Thoracic aorta (tissue), 2 donors: ENCODE results near the gene CYTH1. TPM values are rescaled to one million over a fixed set of nuclear protein-coding genes. Genes with fewer than 3 reads are reported as not detected.

Experiments used
- ATAC-seq: fragments of 150-250 bp; one replicate; pipeline ENCODE4 v1.8.0; 2017; ENCODE audit warnings: low read depth; ENCODE audit not compliant: insufficient number of reproducible peaks, low FRiP score
- DNase-seq: peaks from one replicate; pipeline ENCODE4 v3.0.0-alpha.2; 2020; ENCODE audit warnings: low spot score
- H3K27ac ChIP-seq, 2 donors: fragments of 200-600 bp; sonication (generic); 1 replicate in 1 of 2; 2 replicates in 1 of 2; pipeline ENCODE4 v1.5.1; 2016; ENCODE audit warnings: mild to moderate bottlenecking in 2 of 2, moderate library complexity in 2 of 2
- H3K27me3 ChIP-seq: fragments of 200-600 bp; sonication (generic); replicated peaks from 2 replicates; pipeline ENCODE4 v1.6.0; 2016; ENCODE audit warnings: mild to moderate bottlenecking; ENCODE audit not compliant: insufficient read depth
- H3K36me3 ChIP-seq: fragments of 200-600 bp; sonication (generic); one replicate; pipeline ENCODE4 v1.5.1; 2016
- H3K4me1 ChIP-seq, 2 donors: fragments of 200-600 bp; sonication (generic); 1 replicate in 1 of 2; 2 replicates in 1 of 2; pipeline versions ENCODE4 v1.5.1 to v1.6.0; 2016; ENCODE audit warnings: low read depth in 2 of 2, mild to moderate bottlenecking in 1 of 2; ENCODE audit not compliant: control insufficient read depth in 1 of 2
- H3K4me3 ChIP-seq: fragments of 200-600 bp; sonication (generic); 2 replicates; pipeline ENCODE4 v1.5.1; 2016; ENCODE audit warnings: mild to moderate bottlenecking
- H3K9me3 ChIP-seq: fragments of 200-600 bp; sonication (generic); 2 replicates; pipeline ENCODE4 v1.5.1; 2016
- CTCF ChIP-seq: fragments of 200-600 bp; sonication (generic); IDR thresholded peaks from one replicate; pipeline ENCODE4 v1.5.1; 2019; ENCODE audit warnings: antibody characterized with exemption
- total RNA-seq, 2 donors: library from RNA; depleted of rRNA; stranded (reverse); fragments of >200 nt; gene quantifications; one replicate each; pipeline versions ENCODE4 v1.1.0 to v1.2.3, GENCODE V29; 2016

Gene CYTH1
- total RNA-seq, 2 donors from 2014 or later: 79.2 to 79.4 TPM

- no peaks in the 10 kb centered on the region for H3K27me3 ChIP-seq
- no peak for TF ChIP-seq CTCF
- ATAC-seq (no peak), DNase-seq (no peak)
- H3K36me3 ChIP-seq: no peaks in the 10 kb centered on the region
- peaks cover 0 to 3% of the 10 kb centered on the region in 2 donors for H3K4me1 ChIP-seq
- H3K4me3 ChIP-seq: no peak overlapping the region
- no peak overlapping the region for H3K27ac ChIP-seq
- H3K9me3 ChIP-seq: peaks cover 4% of the 10 kb centered on the region
These were observed 137.8 kb downstream of the CYTH1 start for GRCh38 chr17:78644224-78644623.

- no peak for TF ChIP-seq CTCF
- H3K27me3 ChIP-seq: no peaks in the 10 kb centered on the region
- no peaks in the 10 kb centered on the region for H3K9me3 ChIP-seq
- no peaks in the 10 kb centered on the region for H3K36me3 ChIP-seq
- peaks cover 0 to 3% of the 10 kb centered on the region in 2 donors for H3K4me1 ChIP-seq
- DNase-seq (no peak), ATAC-seq (no peak)
- no peak overlapping the region for H3K4me3 ChIP-seq
- H3K27ac ChIP-seq: no peak overlapping the region
These were observed 138.7 kb downstream of the CYTH1 start for GRCh38 chr17:78643326-78643725.

- H3K36me3 ChIP-seq: no peaks in the 10 kb centered on the region
- peaks cover 0 to 3% of the 10 kb centered on the region in 2 donors for H3K4me1 ChIP-seq
- no peak overlapping the region for H3K4me3 ChIP-seq
- no peak for TF ChIP-seq CTCF
- DNase-seq (no peak), ATAC-seq (no peak)
- no peaks in the 10 kb centered on the region for H3K9me3 ChIP-seq
- H3K27ac ChIP-seq: no peak overlapping the region
- H3K27me3 ChIP-seq: no peaks in the 10 kb centered on the region
These were observed 139.4 kb downstream of the CYTH1 start for GRCh38 chr17:78642707-78643106.

DNA sequence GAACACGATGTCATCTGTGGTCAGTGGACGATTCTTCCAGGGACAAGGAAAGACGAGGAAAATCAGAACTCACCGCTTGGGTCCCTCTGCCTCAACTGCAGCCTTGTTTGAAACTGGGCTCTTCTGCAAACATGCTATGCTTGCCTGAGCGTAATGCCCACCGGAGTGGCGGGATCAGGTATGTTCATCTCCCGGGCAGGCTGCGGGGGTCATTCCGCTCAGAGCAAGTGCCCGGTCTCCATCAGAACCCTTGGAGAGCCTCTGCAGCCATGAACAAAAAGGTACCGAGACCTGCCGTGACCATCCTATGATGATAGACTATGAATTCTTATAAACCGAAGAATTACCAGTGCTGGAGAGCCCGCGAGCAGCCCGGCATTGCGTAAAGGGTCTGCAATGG is 140.4 kb downstream of the CYTH1 start:
- no peaks in the 10 kb centered on the region for H3K27me3 ChIP-seq
- H3K4me1 ChIP-seq: peaks cover 0 to 3% of the 10 kb centered on the region in 2 donors
- no peak for TF ChIP-seq CTCF
- no peak overlapping the region for H3K4me3 ChIP-seq
- DNase-seq: no peak
- H3K27ac ChIP-seq: no peak overlapping the region
- H3K36me3 ChIP-seq: no peaks in the 10 kb centered on the region
- H3K9me3 ChIP-seq: no peaks in the 10 kb centered on the region
- no peak for ATAC-seq

- H3K27ac ChIP-seq: no peak overlapping the region
- H3K9me3 ChIP-seq: no peaks in the 10 kb centered on the region
- no peaks in the 10 kb centered on the region for H3K27me3 ChIP-seq
- TF ChIP-seq CTCF: no peak
- ATAC-seq (no peak), DNase-seq (no peak)
- peaks cover 0 to 3% of the 10 kb centered on the region in 2 donors for H3K4me1 ChIP-seq
- H3K4me3 ChIP-seq: no peak overlapping the region
- no peaks in the 10 kb centered on the region for H3K36me3 ChIP-seq
These were observed 140.8 kb downstream of the CYTH1 start for GRCh38 chr17:78641243-78641642.
